GM19351 (cell line): ENCODE data around the gene SERGEF.

Experiments used
- ATAC-seq: cut with Tn5 transposase; IDR thresholded peaks from one replicate; pipeline ENCODE4 v1.9.1; 2021; ENCODE audit warnings: mild to moderate bottlenecking, moderate library complexity; ENCODE audit not compliant: unreplicated experiment

The SERGEF gene

GRCh38 chr11:17793642-17794170 lies 219.1 kb downstream of the SERGEF start:
- no peak for ATAC-seq

- no peak for ATAC-seq
Measured at GRCh38 chr11:17792161-17792560, 220.7 kb downstream of the SERGEF start.

GRCh38 chr11:17791144-17791543 lies 221.7 kb downstream of the SERGEF start:
- ATAC-seq, result no peak

- ATAC-seq, result no peak
Measured at GRCh38 chr11:17790453-17790852, 222.4 kb downstream of the SERGEF start.

- no peak for ATAC-seq
Measured at GRCh38 chr11:17788084-17788483, 224.8 kb downstream of the SERGEF start.

- no peak for ATAC-seq
Measured at GRCh38 chr11:17786824-17787525, 225.9 kb downstream of the SERGEF start.

- no peak for ATAC-seq
Measured at GRCh38 chr11:17783878-17784277, 229.0 kb downstream of the SERGEF start.

- no peak for ATAC-seq
Measured at GRCh38 chr11:17782603-17783337, 230.1 kb downstream of the SERGEF start.

GRCh38 chr11:17782145-17782544 lies 230.7 kb downstream of the SERGEF start:
- ATAC-seq, result no peak

GRCh38 chr11:17781626-17782025 lies 231.2 kb downstream of the SERGEF start:
- ATAC-seq, result no peak

- no peak for ATAC-seq
Measured at GRCh38 chr11:17781221-17781620, 231.6 kb downstream of the SERGEF start.

- no peak for ATAC-seq
Measured at GRCh38 chr11:17780668-17781067, 232.2 kb downstream of the SERGEF start.

GRCh38 chr11:17779861-17780594 lies 232.8 kb downstream of the SERGEF start:
- ATAC-seq, result no peak

GRCh38 chr11:17778956-17779860 lies 233.6 kb downstream of the SERGEF start:
- ATAC-seq, result no peak

GRCh38 chr11:17778352-17778751 lies 234.5 kb downstream of the SERGEF start:
- no peak for ATAC-seq

- no peak for ATAC-seq
Measured at GRCh38 chr11:17777738-17778091, 235.1 kb downstream of the SERGEF start.

- no peak for ATAC-seq
Measured at GRCh38 chr11:17777086-17777737, 235.6 kb downstream of the SERGEF start.

GRCh38 chr11:17776212-17776875 lies 236.5 kb downstream of the SERGEF start:
- no peak for ATAC-seq

- ATAC-seq, result no peak
Measured at GRCh38 chr11:17775507-17776211, 237.2 kb downstream of the SERGEF start.
